HepG2 (cell line): Measurements from ENCODE around the gene PCYOX1L. TPM values are rescaled to one million over a fixed set of nuclear protein-coding genes. Genes with fewer than 3 reads are reported as not detected.

ENCODE experiments used
- FUBP1 ChIP-seq: sonication (generic); formaldehyde crosslinking; IDR thresholded peaks from 2 replicates; pipeline ENCODE4 v1.5.1; 2020; ENCODE audit warnings: missing genetic modification reagents, mild to moderate bottlenecking, borderline replicate concordance
- HHEX ChIP-seq: IDR thresholded peaks from 2 replicates; pipeline ENCODE4 v1.6.1; 2016; ENCODE audit warnings: control low read depth
- HOXD1 ChIP-seq: sonication (generic); formaldehyde crosslinking; IDR thresholded peaks from 2 replicates; pipeline ENCODE4 v1.5.0; 2020; ENCODE audit warnings: missing genetic modification reagents
- KAT7 ChIP-seq: IDR thresholded peaks from 2 replicates; pipeline ENCODE4 v1.6.1; 2018; ENCODE audit warnings: borderline replicate concordance, missing compliant biosample characterization
- MAFF ChIP-seq: IDR thresholded peaks from 2 replicates; pipeline ENCODE4 v1.6.1; 2011; ENCODE audit warnings: low read depth, low read length, improper control_type of control experiment
- MYNN ChIP-seq: sonication (generic); formaldehyde crosslinking; IDR thresholded peaks from 2 replicates; pipeline ENCODE4 v1.4.0; 2020; ENCODE audit warnings: mild to moderate bottlenecking, low read depth, missing genetic modification reagents
- NAIF1 ChIP-seq: sonication (generic); formaldehyde crosslinking; IDR thresholded peaks from 2 replicates; pipeline ENCODE4 v1.5.0; 2020; ENCODE audit warnings: mild to moderate bottlenecking, missing genetic modification reagents, borderline replicate concordance
- NR2F2 ChIP-seq: IDR thresholded peaks from 2 replicates; pipeline ENCODE4 v1.6.1; 2012; ENCODE audit warnings: low read depth, inconsistent platforms, borderline replicate concordance
- PAF1 ChIP-seq: IDR thresholded peaks from 2 replicates; pipeline ENCODE4 v1.6.1; 2016; ENCODE audit warnings: missing genetic modification reagents, missing compliant biosample characterization
- PAX8 ChIP-seq: sonication (generic); formaldehyde crosslinking; IDR thresholded peaks from 2 replicates; pipeline ENCODE4 v1.8.0; 2022; ENCODE audit warnings: mild to moderate bottlenecking, missing genetic modification reagents, borderline replicate concordance
- SALL1 ChIP-seq: sonication (generic); formaldehyde crosslinking; IDR thresholded peaks from 2 replicates; pipeline ENCODE4 v1.8.0; 2022; ENCODE audit warnings: mild to moderate bottlenecking, missing genetic modification reagents
- SMAD9 ChIP-seq: sonication (generic); formaldehyde crosslinking; IDR thresholded peaks from 2 replicates; pipeline ENCODE4 v1.5.1; 2020; ENCODE audit warnings: mild to moderate bottlenecking, missing genetic modification reagents
- SNRNP70 ChIP-seq: fragments of 200-400 bp; formaldehyde crosslinking; IDR thresholded peaks from 2 replicates; pipeline ENCODE4 v1.6.1; 2017; ENCODE audit warnings: mild to moderate bottlenecking, low read depth, low read length, moderate library complexity
- SPEN ChIP-seq: sonication (generic); formaldehyde crosslinking; IDR thresholded peaks from 2 replicates; pipeline ENCODE4 v1.5.1; 2020; ENCODE audit warnings: low read depth, mild to moderate bottlenecking, missing genetic modification reagents
- STAT6 ChIP-seq: sonication (generic); formaldehyde crosslinking; IDR thresholded peaks from 2 replicates; pipeline ENCODE4 v1.4.0; 2020; ENCODE audit warnings: missing genetic modification reagents, mild to moderate bottlenecking, borderline replicate concordance
- TBP ChIP-seq: sonication (generic); formaldehyde crosslinking; IDR thresholded peaks from 2 replicates; pipeline ENCODE4 v1.5.0; 2020; ENCODE audit warnings: missing genetic modification reagents
- TCF7L2 ChIP-seq: IDR thresholded peaks from 2 replicates; pipeline ENCODE4 v1.6.1; 2011; ENCODE audit warnings: mild to moderate bottlenecking, low read depth, low read length, moderate library complexity
- ZNF138 ChIP-seq: sonication (generic); formaldehyde crosslinking; IDR thresholded peaks from 2 replicates; pipeline ENCODE4 v1.5.0; 2020; ENCODE audit warnings: mild to moderate bottlenecking, low read depth, missing genetic modification reagents
- ZNF232 ChIP-seq: sonication (generic); formaldehyde crosslinking; IDR thresholded peaks from 2 replicates; pipeline ENCODE4 v1.4.0; 2020; ENCODE audit warnings: missing genetic modification reagents, borderline replicate concordance
- ZNF256 ChIP-seq: sonication (generic); formaldehyde crosslinking; conservative IDR thresholded peaks from 2 replicates; pipeline ENCODE4 v1.4.0; 2020; ENCODE audit warnings: missing genetic modification reagents
- ZNF292 ChIP-seq: sonication (generic); formaldehyde crosslinking; IDR thresholded peaks from 2 replicates; pipeline ENCODE4 v1.8.1; 2022; ENCODE audit warnings: mild to moderate bottlenecking, low read depth, missing genetic modification reagents, borderline replicate concordance
- ZNF572 ChIP-seq: sonication (generic); formaldehyde crosslinking; IDR thresholded peaks from 2 replicates; pipeline ENCODE4 v1.5.1; 2020; ENCODE audit warnings: mild to moderate bottlenecking, missing genetic modification reagents
- ZNF672 ChIP-seq: sonication (generic); formaldehyde crosslinking; IDR thresholded peaks from 2 replicates; pipeline ENCODE4 v1.8.1; 2022; ENCODE audit warnings: missing genetic modification reagents
- ZNF678 ChIP-seq: sonication (generic); formaldehyde crosslinking; IDR thresholded peaks from 2 replicates; pipeline ENCODE4 v1.4.0; 2020; ENCODE audit warnings: mild to moderate bottlenecking, missing genetic modification reagents
- ZNF749 ChIP-seq: sonication (generic); formaldehyde crosslinking; IDR thresholded peaks from 2 replicates; pipeline ENCODE4 v1.8.0; 2022; ENCODE audit warnings: mild to moderate bottlenecking, missing genetic modification reagents, moderate library complexity, borderline replicate concordance
- polyA plus RNA-seq, 8 experiments: library from polyadenylated mRNA; depleted of rRNA in 3 of 8; stranded (reverse) in 7 of 8; unstranded in 1 of 8; fragments of >200 nt; fragmentation: Illumina TruSeq in 4 of 8; extraction: Trizol in 4 of 8; gene quantifications; 2 replicates each; pipeline versions ENCODE4 v1.2.1 to v1.2.3, GENCODE V29; 2011 to 2016; ENCODE audit warnings: low read depth in 4 of 8, missing spikeins in 1 of 8, mixed read lengths in 1 of 8; ENCODE audit not compliant: insufficient read depth in 1 of 8
- total RNA-seq, 5 experiments: library from RNA; depleted of rRNA; stranded (reverse); fragments of >200 nt; fragmentation: Illumina TruSeq; extraction: Trizol; gene quantifications; 2 replicates each; pipeline ENCODE4 v1.2.3, GENCODE V29; 2016; ENCODE audit warnings: low read depth in 1 of 5
- TF ChIP-seq, protein P1 (sequence below): sonication (generic); formaldehyde crosslinking; IDR thresholded peaks from 2 replicates; pipeline ENCODE4 v1.5.0; 2020; ENCODE audit warnings: missing genetic modification reagents
- TF ChIP-seq, protein P2 (sequence below): IDR thresholded peaks from 2 replicates; pipeline ENCODE4 v1.6.1; 2016; ENCODE audit warnings: low read depth, control low read depth

PCYOX1L gene
- total and polyA plus RNA-seq, 2 of the 13 experiments (the other 11 are each of a cell fraction or from before 2014, with no cell fraction given), result 1.00 to 3.7 TPM

DNA sequence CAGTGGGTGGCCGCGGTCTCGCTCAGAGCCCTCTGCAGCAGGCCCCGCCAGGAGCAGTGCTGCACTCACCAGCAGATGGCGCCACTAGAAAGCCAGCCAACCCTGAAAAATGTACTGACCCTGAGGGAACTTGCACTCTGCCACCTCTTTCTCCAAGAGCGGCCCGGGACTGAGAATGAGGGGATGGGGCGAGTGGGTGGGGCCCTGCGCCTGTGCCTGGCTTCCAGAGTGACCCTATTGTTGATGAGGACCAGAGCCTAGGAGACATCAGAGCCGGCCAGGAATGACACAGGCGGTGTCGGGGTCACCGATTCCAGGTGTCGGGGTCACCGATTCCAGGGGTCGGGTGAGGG lies 24.1 kb downstream of the PCYOX1L start (continued):
- TF ChIP-seq NAIF1, result no peak
- TF ChIP-seq, protein P1, sequence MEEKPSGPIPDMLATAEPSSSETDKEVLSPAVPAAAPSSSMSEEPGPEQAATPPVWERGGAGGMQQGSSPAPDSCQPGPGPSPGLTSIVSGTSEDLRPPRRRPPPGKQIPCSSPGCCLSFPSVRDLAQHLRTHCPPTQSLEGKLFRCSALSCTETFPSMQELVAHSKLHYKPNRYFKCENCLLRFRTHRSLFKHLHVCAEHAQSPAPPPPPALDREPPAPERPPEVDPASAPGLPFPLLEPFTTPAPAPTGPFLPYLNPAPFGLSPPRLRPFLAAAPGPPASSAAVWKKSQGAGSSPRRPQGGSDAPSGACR, result no peak
- no peak for TF ChIP-seq STAT6 (CRISPR knock-in tag)
- no peak for TF ChIP-seq ZNF232 (CRISPR knock-in tag)
- TF ChIP-seq ZNF138, result no peak
- no peak for TF ChIP-seq SMAD9 (CRISPR knock-in tag)
- TF ChIP-seq ZNF749, result no peak
- no peak; the same call in 1 of the 2 replicates for TF ChIP-seq ZNF572 (CRISPR knock-in tag)
- TF ChIP-seq SALL1 (CRISPR knock-in tag), result peak; percentile 45; the same call in 1 of the 2 replicates
- TF ChIP-seq HHEX (CRISPR knock-in tag), result no peak
- TF ChIP-seq TCF7L2, result no peak
- TF ChIP-seq SPEN, result no peak
- no peak for TF ChIP-seq KAT7 (CRISPR knock-in tag)
- no peak for TF ChIP-seq MAFF
- no peak for TF ChIP-seq FUBP1
- TF ChIP-seq ZNF678 (CRISPR knock-in tag), result no peak
- no peak for TF ChIP-seq MYNN
- TF ChIP-seq ZNF292 (CRISPR knock-in tag), result no peak
- TF ChIP-seq NR2F2, result no peak
- TF ChIP-seq PAF1 (CRISPR knock-in tag), result no peak
- TF ChIP-seq PAX8 (CRISPR knock-in tag), result 0 out of 2 replicates have a peak, but pooled peaks have one; percentile 58
- TF ChIP-seq HOXD1 (CRISPR knock-in tag), result no peak
- no peak for TF ChIP-seq ZNF672 (CRISPR knock-in tag)
- TF ChIP-seq ZNF256, result no peak
- TF ChIP-seq SNRNP70, result no peak
- no peak for TF ChIP-seq TBP (CRISPR knock-in tag)
- TF ChIP-seq, protein P2, sequence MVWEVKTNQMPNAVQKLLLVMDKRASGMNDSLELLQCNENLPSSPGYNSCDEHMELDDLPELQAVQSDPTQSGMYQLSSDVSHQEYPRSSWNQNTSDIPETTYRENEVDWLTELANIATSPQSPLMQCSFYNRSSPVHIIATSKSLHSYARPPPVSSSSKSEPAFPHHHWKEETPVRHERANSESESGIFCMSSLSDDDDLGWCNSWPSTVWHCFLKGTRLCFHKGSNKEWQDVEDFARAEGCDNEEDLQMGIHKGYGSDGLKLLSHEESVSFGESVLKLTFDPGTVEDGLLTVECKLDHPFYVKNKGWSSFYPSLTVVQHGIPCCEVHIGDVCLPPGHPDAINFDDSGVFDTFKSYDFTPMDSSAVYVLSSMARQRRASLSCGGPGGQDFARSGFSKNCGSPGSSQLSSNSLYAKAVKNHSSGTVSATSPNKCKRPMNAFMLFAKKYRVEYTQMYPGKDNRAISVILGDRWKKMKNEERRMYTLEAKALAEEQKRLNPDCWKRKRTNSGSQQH (CRISPR knock-in tag), result no peak
